Epidermal melanocyte (primary cell): Measurements from ENCODE around the gene ADAM12.

ENCODE experiments used
- DNase-seq: peaks from one replicate; pipeline ENCODE4 v3.0.0; 2011; ENCODE audit warnings: low spot score; ENCODE audit not compliant: insufficient read length

Gene ADAM12

GRCh38 chr10:126153711-126154628 lies 234.3 kb downstream of the ADAM12 start:
- DNase-seq = no peak

DNA sequence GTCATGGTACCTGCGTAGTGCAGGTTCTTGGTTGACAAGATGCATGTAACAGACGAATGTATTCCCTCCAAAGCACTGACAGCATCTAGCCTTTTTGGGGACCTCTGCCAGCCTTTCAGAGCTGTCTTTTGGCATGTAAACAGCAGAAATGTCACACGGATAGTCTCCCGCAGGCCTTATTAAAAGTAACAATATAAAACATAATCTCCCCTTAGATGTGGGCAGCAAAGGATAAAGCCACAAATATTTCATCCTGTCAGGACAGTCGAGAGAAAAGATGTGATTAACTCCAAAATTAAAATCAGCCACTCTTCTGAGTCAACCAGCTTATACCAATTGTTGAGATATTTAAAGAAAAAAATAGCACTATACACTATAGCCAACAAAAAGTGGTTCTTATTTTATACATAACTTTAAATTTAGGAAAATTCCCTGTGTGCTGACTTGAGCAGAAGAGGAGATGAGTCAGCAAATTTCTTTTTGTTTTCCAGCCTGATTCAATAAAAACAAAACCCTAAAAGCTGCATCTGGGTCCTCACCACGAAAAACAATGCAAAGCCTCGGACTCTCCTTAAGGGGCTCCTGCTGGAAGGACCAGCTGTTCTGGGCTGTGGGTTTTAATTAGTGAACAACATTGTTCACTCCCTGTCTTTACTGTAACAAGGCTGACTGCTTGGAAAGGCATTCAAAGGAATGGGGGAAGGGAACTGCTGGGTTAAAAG lies 240.2 kb downstream of the ADAM12 start:
- DNase-seq = no peak

DNA sequence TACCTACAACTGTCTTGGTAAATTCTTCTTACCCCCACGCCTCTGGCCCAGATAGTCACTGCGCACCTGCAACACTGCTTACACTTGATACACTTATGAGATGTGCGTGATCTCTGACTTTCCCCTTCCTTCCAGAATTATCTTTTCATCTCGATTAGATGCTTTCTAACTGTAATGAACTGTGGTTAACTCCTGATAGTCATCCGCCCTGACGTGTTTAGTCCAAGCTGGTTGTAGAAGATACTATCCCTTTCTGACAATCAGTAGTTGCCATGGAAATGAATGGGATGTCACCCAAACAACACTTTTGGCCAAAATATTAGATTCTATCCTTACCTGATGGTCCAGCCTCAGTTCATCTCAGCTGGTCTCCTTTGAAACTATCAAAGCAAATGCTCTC lies 241.5 kb downstream of the ADAM12 start:
- no peak for DNase-seq

DNA sequence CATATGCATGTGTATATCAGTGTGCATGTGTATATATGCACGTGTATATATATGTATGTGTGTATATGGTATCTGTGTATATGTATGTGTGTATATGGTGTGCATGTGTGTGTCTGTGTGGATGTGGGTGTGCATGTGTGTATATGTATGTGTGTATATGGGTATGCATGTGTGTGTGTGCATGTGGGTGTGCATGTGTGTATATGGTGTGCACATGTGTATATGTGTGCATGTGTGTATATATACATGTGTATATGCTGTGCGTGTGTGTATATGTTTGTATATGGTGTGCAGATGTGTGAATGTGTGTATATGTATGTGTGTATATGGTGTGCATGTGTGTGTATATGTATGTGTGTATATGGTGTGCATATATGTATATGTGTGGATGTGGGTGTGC lies 245.2 kb downstream of the ADAM12 start:
- no peak for DNase-seq

- DNase-seq = no peak
These were observed 247.5 kb downstream of the ADAM12 start for GRCh38 chr10:126140746-126141273.

DNA sequence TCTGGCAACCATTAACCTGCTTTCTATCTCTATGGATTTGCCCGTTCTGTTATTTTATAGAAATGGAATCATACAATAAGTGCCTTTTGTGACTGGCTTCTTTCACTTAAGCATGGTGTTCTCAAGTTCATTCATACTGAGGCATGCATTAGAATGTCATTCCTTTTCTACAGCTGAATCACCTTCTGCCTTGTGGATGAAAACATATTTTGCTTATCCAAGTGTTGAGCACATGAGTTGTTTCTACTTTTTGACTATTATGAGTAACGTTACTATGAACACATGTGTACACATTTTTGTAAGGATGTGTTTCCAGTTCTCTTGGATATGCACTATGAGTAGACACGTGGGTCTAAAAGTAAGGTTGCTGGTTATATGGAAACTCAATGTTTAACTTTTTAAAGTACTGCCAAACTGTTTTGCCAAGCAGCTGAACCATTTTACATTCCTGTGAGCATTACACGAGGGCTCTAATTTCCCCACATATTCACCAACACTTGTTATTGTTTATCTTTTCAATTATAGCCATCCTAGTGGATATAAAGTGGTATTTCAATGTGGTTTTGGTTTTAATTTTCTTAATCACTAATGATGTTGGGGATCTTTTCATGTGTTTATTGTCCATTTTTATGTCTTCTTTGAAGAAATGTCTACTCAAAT lies 250.6 kb downstream of the ADAM12 start:
- DNase-seq = no peak

DNA sequence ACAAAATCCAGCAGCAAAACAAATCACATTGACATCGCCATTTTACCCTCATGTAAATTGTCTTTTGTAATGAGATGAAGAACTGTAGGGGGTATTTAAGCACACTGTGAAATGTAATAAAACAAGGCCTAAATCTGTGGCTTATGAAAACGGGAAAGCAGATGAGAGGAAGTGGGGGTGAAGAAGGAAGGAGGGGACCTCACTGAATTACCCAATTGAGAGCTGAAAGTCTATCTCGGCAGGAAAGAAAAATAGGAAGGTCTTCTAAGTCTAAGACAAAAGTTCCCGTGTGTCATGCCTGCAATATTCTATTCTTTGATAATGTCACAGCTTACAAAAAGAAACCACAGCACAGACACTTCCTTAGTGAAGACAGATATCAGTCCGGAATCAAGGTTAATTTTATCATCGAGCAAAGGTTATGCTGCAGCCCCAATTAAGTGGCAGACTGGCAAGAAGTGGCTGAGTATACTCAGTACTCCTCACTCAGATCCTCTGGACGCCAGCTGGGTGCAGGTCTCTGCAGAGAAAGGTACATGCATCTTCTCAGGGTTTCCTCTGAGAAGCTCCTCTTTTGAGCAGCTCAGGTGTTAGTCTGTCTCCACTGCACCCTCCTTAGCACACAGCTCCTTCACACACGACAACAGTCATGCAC lies 252.2 kb downstream of the ADAM12 start:
- DNase-seq = no peak

DNA sequence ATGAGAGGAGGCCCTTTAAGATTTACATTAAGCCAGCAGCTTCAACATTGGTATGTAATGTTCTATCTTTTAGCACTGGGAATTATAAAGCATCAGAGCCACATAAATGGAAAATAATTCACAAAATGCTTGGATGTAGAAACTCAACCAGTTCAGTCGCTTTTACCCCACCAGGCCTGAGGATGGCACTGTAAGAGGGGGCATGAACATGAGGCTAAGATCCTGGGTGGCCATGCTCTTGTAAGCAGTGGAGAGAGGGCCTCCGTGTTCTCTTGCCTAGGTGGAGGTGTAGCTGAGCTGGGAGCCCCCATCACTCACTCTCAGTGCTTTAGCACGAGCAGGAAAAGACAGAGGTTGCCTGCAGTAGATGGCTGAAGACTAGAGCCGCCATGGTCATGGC lies 253.1 kb downstream of the ADAM12 start:
- DNase-seq = no peak

GRCh38 chr10:126133906-126134656 lies 254.2 kb downstream of the ADAM12 start:
- DNase-seq = no peak

DNA sequence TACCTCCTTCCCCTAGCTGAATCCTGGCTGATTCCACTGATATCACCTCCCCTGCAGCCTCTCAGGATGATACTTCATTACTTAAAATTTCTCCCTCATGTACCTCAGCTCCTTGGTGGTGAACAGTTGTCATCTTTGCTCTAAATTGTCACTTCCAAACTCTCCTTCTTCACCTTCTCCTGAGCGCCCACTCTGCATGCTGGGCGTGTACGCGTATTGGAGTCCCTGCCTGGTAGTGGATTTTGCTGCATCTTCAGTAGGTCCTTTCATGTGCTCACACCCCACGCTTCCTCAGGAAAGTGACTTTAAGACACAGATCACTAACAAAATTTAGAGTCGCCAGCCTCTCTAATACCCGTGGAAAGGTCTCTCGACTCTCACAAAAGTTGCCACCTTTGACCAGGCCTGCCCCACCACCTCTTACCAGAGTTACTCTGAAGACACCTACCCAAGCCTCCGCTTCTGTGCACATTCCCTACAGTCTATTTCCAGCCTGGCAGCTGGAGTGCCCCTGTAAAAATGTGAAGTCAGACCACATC lies 255.1 kb downstream of the ADAM12 start:
- no peak for DNase-seq

DNA sequence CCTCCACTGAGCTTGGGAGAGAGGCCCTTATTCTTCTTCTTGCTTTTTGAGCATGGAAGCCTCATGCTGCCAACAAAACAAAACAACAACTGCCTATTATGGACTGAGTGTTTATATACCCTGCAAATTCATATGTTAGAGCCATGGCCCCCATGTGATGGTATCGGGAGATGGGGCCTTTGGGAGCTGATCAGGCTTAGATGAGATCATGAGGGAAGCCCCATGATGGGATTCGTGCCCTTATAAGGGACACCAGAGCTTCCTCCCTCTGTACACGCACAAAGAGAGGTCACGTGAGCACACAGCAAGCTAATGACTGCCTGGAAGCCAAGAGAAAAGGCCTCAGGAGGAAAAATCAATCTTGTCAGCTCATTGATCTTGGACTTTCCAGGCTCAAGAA lies 256.9 kb downstream of the ADAM12 start:
- no peak for DNase-seq

DNA sequence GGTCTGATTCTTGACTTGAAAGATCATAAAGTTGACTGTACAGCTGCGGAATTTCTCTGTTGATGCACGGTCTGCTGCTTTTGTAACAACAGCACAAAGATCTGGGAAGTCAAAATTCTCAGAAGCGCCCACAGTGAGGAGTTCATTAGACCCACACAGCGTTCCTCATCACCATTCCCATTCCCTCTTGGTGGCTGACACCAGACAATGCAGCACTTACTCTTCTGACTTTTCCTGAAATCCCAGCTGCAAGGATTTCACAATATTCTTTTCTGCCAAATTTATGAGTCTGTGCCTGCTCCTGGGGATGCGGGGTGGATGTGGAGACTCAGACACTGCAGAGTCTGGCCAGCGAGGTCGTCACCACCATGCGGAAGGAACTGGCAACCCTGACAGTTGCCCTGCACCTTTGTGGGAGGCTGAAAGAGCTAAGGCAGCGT lies 258.0 kb downstream of the ADAM12 start:
- DNase-seq = no peak

DNA sequence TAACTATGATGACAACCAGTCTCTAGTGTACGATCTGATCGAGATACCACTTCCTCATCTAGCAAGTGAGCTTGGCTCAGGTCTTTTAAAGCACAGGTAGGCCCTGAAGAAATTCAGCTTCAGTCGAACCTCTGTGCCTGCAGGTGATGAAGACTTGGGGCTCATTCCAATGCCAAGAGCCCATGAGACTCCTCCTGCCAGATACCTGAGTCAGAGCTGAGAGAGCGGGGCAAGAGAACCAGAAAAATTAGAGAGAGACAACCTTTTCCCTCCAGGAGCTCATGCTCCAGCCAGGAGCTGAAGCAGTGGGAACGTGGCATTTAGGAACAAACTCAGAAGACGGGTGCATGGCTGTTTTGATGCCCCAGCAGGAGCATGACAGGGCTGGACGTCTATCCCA lies 259.3 kb downstream of the ADAM12 start:
- DNase-seq = no peak

GRCh38 chr10:126128581-126128980 lies 259.7 kb downstream of the ADAM12 start:
- no peak for DNase-seq

- no peak for DNase-seq
These were observed 260.7 kb downstream of the ADAM12 start for GRCh38 chr10:126127481-126128029.

- no peak for DNase-seq
These were observed 261.4 kb downstream of the ADAM12 start for GRCh38 chr10:126126866-126127265.

DNA sequence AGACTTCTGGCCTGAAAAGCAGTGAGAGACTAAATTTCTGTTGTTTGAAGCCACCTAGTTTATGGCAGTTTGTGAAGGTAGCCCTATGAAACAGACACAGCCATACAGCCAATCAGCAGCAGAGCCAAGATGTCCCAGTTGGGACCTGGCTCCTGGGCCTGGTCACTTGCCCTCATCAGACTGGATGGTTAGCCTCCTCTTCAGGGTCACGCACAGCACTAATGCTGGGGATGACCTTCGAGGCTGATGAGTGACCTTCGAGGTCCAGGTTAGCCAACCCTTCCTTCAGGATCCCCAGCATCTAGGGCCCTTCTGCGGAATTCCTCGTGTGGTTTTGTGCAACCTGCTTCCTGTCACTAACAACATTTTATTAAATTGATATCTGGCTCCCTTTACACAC lies 262.3 kb downstream of the ADAM12 start:
- no peak for DNase-seq

- DNase-seq = no peak
These were observed 263.5 kb downstream of the ADAM12 start for GRCh38 chr10:126124668-126125349.

DNA sequence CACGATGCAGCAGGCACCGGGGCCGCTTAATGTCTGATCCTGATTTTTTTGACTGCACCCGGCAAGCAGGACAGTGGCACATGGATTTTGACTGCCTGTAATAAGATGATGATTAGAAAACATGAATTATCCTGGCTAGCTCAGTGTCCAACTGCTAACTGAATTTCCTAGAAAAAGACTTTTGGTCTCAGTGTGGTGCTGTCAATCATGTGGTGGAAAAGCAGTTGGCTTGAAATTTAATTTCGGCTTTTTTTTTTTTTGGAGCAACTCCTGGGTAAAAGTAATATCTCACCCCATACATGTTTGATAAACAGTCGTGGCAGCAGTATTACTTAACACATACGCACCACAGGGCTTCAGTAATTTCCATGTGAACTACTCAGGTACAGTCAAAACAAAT lies 264.2 kb downstream of the ADAM12 start:
- DNase-seq = no peak
